ENCODE data around the gene MYB. TPM values are rescaled to one million over a fixed set of nuclear protein-coding genes. Genes with fewer than 3 reads are reported as not detected.

The MYB gene
- total RNA-seq, 4 donors from 2014 or later: 0.50 to 0.96 (median 0.56) TPM; not detected in 1

DNA sequence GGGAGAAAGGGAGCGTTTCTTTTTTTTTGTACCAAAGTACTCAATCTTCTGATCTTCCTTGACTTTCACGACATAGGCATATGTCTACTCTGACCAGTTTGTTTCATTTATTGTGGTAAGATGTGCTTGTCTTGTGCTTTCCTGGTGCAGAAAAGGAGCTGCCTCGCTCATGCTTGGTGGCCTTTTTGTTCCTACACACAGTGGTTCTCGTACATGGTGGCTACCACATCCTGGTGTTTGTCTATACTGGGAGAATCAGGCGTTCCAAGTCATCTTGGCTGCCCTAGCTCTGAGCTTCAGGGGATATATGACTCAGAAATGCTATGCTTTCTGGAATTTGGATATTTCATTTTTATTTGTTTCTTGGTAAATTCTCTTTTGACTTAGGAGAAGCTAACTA is 31.8 kb downstream of the MYB start:
- peak; percentile 14 for ATAC-seq (ENCODE audit: low FRiP score)
- TF ChIP-seq, protein P1, sequence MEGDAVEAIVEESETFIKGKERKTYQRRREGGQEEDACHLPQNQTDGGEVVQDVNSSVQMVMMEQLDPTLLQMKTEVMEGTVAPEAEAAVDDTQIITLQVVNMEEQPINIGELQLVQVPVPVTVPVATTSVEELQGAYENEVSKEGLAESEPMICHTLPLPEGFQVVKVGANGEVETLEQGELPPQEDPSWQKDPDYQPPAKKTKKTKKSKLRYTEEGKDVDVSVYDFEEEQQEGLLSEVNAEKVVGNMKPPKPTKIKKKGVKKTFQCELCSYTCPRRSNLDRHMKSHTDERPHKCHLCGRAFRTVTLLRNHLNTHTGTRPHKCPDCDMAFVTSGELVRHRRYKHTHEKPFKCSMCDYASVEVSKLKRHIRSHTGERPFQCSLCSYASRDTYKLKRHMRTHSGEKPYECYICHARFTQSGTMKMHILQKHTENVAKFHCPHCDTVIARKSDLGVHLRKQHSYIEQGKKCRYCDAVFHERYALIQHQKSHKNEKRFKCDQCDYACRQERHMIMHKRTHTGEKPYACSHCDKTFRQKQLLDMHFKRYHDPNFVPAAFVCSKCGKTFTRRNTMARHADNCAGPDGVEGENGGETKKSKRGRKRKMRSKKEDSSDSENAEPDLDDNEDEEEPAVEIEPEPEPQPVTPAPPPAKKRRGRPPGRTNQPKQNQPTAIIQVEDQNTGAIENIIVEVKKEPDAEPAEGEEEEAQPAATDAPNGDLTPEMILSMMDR (IDR thresholded peaks at IDR 0.05): no peak

DNA sequence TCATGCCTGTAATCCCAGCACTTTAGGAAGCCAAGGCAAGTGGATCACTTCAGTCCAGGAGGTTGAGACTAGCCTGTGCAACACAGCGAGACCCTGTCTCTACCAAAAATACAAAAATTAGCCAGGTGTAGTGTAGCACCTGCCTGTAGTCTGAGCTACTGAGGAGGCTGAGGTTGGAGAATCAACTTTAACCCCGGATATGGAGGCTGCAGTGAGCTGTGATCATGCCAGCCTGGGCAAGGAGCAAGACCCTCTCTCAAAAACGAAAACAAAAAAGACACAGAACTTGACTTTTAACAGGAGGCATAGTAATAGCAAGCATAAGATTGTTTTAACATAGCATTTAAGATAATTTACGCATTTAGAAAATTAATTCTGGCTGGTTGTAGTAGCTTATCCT is 32.5 kb downstream of the MYB start:
- no peak for DNase-seq (ENCODE audit: low spot score)
- TF ChIP-seq, protein P1 (IDR thresholded peaks at IDR 0.05): no peak
- ATAC-seq (ENCODE audit: low FRiP score): no peak

More for the DNA sequence above, 31.8 kb downstream of the MYB start:
- no peak for DNase-seq (ENCODE audit: low spot score)

DNA sequence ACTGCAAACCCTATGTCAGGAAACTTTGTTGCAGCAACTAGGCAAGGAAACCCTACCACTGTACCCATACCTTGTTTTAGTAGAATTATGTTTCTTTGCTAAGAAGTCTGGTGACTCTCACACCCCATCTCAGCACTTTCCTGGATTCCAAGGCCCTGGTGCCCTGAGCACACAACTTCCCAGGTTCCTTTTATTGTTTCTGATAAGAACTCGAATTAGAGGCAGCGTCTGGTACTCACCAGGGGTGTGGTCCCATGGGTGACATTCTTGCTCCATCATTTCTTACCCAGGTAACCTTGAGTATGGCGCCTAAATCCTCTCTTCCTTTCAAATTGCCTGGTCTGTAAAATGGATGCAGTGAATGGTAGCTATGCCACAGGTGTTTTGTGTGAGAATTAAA is 34.1 kb downstream of the MYB start:
- no peak for ATAC-seq (ENCODE audit: low FRiP score)
- TF ChIP-seq, protein P1 (IDR thresholded peaks at IDR 0.05): no peak
- DNase-seq (ENCODE audit: low spot score): no peak

DNA sequence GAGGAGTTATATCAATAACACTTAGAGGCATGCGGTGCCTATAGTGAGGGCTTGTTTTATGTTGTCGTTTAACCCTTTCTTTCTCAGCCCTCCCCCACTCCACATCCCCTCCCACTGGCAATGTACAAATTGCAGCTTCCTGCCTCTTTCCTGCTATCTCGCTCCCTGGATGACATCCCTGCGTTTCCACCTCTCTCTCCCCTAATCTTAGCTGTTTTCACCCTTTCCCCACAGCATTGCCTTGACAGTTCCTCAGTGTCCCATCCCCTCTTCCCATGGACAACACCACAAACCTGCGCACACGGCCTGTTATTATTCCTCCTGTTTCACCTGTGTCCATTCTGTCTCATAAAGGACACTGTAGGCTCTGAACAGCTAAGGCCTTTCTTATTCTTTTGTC is 34.5 kb downstream of the MYB start:
- TF ChIP-seq, protein P1 (IDR thresholded peaks at IDR 0.05): no peak
- no peak for ATAC-seq (ENCODE audit: low FRiP score)
- no peak for DNase-seq (ENCODE audit: low spot score)

DNA sequence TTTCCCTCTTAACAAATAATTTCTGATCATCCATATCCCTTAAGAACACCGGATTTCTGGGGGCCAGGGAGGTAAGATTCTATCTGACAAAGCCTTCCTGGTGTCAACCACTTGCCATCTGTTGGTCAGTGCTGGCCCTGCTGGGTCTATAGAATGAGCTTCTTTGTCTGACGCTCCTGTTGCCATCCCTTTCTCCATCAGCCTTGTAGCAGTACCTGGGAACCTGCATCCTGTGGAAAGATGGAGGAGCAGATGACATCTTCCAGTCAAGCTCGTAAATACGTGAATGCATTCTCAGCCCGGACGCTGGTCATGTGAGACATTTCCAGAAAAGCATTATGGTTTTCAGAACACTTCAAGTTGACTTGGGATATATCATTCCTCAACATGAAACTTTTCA is 36.6 kb downstream of the MYB start:
- TF ChIP-seq, protein P1 (IDR thresholded peaks at IDR 0.05): no peak
- ATAC-seq (ENCODE audit: low FRiP score) (no peak), DNase-seq (ENCODE audit: low spot score) (no peak)

DNA sequence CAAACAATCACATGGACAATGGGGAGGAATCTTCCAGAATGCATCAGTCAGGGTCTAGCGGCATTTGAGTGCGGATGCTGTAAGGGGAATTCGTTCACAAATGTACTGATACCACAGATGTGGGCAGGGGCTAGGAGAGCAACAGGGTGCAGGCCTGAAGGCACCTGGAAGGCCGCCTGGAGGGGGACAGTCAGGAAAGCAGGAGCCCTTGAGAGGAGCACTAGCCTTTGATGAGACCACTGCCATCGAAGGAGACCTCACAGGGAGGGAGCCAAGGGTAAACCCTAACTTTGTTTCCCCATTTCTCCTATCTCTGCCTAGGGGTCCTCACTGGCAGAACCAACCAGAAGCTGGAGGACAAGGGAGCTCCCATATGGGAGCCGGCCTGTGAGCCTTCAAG is 38.2 kb downstream of the MYB start:
- TF ChIP-seq, protein P1 (IDR thresholded peaks at IDR 0.05): no peak
- DNase-seq (ENCODE audit: low spot score) (no peak), ATAC-seq (ENCODE audit: low FRiP score) (no peak)

DNA sequence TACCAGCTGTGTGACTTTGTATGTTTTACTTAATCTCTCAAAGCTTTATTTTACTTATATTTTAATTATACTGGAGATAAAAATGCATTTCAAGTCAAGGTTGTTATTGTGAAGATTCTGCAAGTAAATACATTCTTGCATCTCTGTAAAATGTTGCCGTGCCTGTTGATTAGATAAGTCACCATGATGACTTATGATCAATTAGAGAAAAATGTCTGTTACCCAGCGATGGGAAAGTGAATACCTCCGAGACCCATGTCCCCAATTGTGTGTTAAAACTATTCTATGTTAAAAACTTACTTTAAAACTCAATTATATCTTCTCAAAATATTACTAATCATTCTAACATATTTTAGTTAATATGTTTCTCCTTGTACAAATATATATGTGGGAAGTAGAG is 39.9 kb downstream of the MYB start:
- ATAC-seq (ENCODE audit: low FRiP score) (no peak), DNase-seq (ENCODE audit: low spot score) (no peak)
- TF ChIP-seq, protein P1 (IDR thresholded peaks at IDR 0.05): no peak

Data from omental fat pad (tissue), 4 donors.